ENCODE measurements around the gene ENDOU. TPM values are rescaled to one million over a fixed set of nuclear protein-coding genes. Genes with fewer than 3 reads are reported as not detected.

Gene ENDOU
- total RNA-seq, 1 experiment from 2014 or later: not detected

DNA sequence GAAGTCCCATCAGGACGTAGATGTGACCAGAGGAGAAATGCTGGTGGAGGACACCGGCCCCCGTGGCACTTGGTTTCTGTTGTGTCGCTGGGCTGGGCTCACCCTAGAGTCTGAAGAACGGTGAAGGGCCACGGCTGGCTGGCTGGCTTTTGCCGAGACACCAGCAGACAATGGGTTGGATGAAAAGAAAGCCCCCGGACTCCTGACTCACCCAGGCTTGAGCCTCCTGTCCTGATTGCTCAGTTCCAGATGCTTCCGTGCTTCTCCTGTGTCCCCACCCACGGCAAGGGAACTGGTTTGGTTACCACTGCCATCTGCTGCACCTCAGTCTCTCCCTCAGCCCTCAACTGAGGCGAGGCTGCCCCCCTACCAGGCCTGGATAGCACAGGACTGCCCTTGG lies 10.4 kb upstream of the ENDOU start:
- DNase-seq (ENCODE audit: low read depth, low spot score): no peak
- no peak overlapping the region for H3K27ac ChIP-seq (ENCODE audit: low read depth, low read length)
- H3K9ac ChIP-seq (ENCODE audit: low read length): no peak overlapping the region
- RAD21 ChIA-PET (ENCODE audit: low non-redundant PET in 1 of 2, low total read pairs in 2 of 2, uncharacterized antibody in 2 of 2, unreplicated experiment in 2 of 2): no interaction called here
- H2AFZ ChIP-seq (ENCODE audit: low read depth, low read length, poor library complexity, severe bottlenecking): no peak overlapping the region
- CTCF ChIA-PET: interaction anchor here (1.5 to 2.8 kb wide), 2 partner anchors 32 to 102 kb away, joined by 6 to 17 read pairs; no protein-coding TSS in a partner anchor
- no peaks in the 10 kb centered on the region for H4K20me1 ChIP-seq (ENCODE audit: insufficient read depth)
- ATAC-seq: no peak
- intact Hi-C loops (cut with micrococcal nuclease): no loop called here
- no peaks in the 10 kb centered on the region for H3K79me2 ChIP-seq (ENCODE audit: insufficient read depth, low read length)
- TF ChIP-seq YY1 (IDR thresholded peaks at IDR 0.05; ENCODE audit: extremely low read depth, insufficient replicate concordance, low read depth, low read length): no peak
- no peak for TF ChIP-seq POLR2AphosphoS5 (IDR thresholded peaks at IDR 0.05; ENCODE audit: low read depth, low read length)
- no peak for TF ChIP-seq CEBPB (IDR thresholded peaks at IDR 0.05; ENCODE audit: low read depth)
- TF ChIP-seq EZH2 (IDR thresholded peaks at IDR 0.05): no peak
- TF ChIP-seq, protein P1, sequence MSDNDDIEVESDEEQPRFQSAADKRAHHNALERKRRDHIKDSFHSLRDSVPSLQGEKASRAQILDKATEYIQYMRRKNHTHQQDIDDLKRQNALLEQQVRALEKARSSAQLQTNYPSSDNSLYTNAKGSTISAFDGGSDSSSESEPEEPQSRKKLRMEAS (IDR thresholded peaks at IDR 0.05): no peak
- TF ChIP-seq, protein P2, sequence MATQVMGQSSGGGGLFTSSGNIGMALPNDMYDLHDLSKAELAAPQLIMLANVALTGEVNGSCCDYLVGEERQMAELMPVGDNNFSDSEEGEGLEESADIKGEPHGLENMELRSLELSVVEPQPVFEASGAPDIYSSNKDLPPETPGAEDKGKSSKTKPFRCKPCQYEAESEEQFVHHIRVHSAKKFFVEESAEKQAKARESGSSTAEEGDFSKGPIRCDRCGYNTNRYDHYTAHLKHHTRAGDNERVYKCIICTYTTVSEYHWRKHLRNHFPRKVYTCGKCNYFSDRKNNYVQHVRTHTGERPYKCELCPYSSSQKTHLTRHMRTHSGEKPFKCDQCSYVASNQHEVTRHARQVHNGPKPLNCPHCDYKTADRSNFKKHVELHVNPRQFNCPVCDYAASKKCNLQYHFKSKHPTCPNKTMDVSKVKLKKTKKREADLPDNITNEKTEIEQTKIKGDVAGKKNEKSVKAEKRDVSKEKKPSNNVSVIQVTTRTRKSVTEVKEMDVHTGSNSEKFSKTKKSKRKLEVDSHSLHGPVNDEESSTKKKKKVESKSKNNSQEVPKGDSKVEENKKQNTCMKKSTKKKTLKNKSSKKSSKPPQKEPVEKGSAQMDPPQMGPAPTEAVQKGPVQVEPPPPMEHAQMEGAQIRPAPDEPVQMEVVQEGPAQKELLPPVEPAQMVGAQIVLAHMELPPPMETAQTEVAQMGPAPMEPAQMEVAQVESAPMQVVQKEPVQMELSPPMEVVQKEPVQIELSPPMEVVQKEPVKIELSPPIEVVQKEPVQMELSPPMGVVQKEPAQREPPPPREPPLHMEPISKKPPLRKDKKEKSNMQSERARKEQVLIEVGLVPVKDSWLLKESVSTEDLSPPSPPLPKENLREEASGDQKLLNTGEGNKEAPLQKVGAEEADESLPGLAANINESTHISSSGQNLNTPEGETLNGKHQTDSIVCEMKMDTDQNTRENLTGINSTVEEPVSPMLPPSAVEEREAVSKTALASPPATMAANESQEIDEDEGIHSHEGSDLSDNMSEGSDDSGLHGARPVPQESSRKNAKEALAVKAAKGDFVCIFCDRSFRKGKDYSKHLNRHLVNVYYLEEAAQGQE (IDR thresholded peaks at IDR 0.05; ENCODE audit: low read depth): no peak
- TF ChIP-seq POLR2A (IDR thresholded peaks at IDR 0.05; ENCODE audit: borderline replicate concordance, extremely low read depth, insufficient read depth, insufficient read length): no peak
- no TSS peak for BruUV-seq (replicated peaks)
- no peaks in the 10 kb centered on the region for H3K27me3 ChIP-seq (ENCODE audit: insufficient read depth, low read length)
- H3K9me2 ChIP-seq (ENCODE audit: insufficient read depth): no peaks in the 10 kb centered on the region
- no peak overlapping the region for H3K4me2 ChIP-seq (ENCODE audit: low read length)
- H3K4me1 ChIP-seq (ENCODE audit: control insufficient read depth in 1 of 2, insufficient read depth in 2 of 2, low read length in 2 of 2): peaks cover 12 to 30% of the 10 kb centered on the region in 2 experiments; a peak in 3 of 4 replicates
- no peaks in the 10 kb centered on the region for H3K9me3 ChIP-seq (ENCODE audit: control insufficient read depth in 1 of 2, insufficient read depth in 1 of 2, low read depth in 1 of 2, low read length in 2 of 2)
- H3K36me3 ChIP-seq (ENCODE audit: control insufficient read depth in 1 of 2, insufficient read depth in 2 of 2, low read length in 2 of 2): no peaks in the 10 kb centered on the region
- POLR2A ChIA-PET: no interaction called here
- no peak overlapping the region for H3K4me3 ChIP-seq (replicated peaks in 1 of 2; ENCODE audit: low read depth in 1 of 2, low read length in 2 of 2)
